ES-I3 (cell line): ENCODE data around the gene CNTN5.

ENCODE experiments used
- H3K36me3 ChIP-seq: 2 replicates; pipeline ENCODE4 v1.6.1; 2013; ENCODE audit warnings: mild to moderate bottlenecking, low read length, control low read depth, moderate library complexity; ENCODE audit not compliant: insufficient read depth
- H3K4me1 ChIP-seq: 2 replicates; pipeline ENCODE4 v1.6.1; 2013; ENCODE audit warnings: mild to moderate bottlenecking, control low read depth, low read length; ENCODE audit not compliant: insufficient read depth
- H3K9ac ChIP-seq: 2 replicates; pipeline ENCODE4 v1.6.1; 2013; ENCODE audit warnings: low read depth, mild to moderate bottlenecking, low read length, moderate library complexity
- H3K9me3 ChIP-seq: 2 replicates; pipeline ENCODE4 v1.6.1; 2013; ENCODE audit warnings: mild to moderate bottlenecking, low read length, moderate library complexity; ENCODE audit not compliant: control insufficient read depth, insufficient read depth

Gene CNTN5

DNA sequence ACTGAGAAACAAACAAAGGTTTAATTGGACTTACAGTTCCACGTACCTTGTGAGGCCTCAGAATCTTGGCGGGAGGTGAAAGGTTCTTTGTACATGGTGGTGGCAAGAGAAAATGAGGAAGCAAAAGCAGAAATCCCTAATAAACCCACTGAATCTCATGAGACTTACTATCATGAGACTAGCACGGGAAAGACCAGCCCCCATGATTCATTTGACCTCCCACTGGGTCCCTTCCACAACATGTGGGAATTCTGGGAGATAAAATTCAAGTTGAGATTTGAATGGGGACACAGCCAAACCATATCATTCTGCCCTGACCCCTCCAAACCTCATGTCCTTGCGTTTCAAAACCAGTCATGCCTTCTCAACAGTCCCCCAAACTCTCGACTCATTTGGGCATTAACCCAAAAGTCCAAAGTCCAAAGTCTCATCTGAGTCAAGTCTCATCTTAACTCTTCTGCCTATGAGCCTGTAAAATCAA lies 617.4 kb downstream of the CNTN5 start:
- no peaks in the 10 kb centered on the region for H3K36me3 ChIP-seq
- H3K9me3 ChIP-seq: no peaks in the 10 kb centered on the region; the same call in 1 of the 2 replicates
- no peak overlapping the region for H3K9ac ChIP-seq
- peaks cover 8% of the 10 kb centered on the region; the same call in 1 of the 2 replicates for H3K4me1 ChIP-seq

GRCh38 chr11:99640671-99641070 lies 619.9 kb downstream of the CNTN5 start:
- Histone ChIP-seq H3K9me3 (no peaks in the 10 kb centered on the region; the same call in 1 of the 2 replicates), H3K36me3 (no peaks in the 10 kb centered on the region), H3K4me1 (no peaks in the 10 kb centered on the region), H3K9ac (no peak overlapping the region)

DNA sequence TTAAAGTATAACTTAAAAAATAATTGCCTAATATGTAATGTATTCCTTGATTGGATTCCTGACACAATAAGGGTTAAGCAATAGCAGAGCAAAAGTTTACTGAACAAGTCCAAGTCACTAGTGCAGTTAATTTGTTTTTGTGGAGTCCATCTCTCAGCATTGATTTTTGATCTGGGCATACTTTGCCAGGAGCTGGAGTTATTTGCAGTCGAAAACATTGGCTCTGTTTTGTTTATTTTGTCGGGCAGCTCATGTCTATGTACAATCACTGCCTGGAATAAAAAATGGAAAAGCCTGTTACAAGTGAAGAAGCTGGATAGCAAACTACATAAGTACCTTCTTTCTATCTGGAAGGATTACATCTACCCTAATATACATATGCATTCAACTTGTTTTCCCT lies 625.2 kb downstream of the CNTN5 start:
- no peaks in the 10 kb centered on the region for H3K9me3 ChIP-seq
- no peaks in the 10 kb centered on the region for H3K36me3 ChIP-seq
- no peaks in the 10 kb centered on the region for H3K4me1 ChIP-seq
- no peak overlapping the region for H3K9ac ChIP-seq

- Histone ChIP-seq H3K4me1 (no peaks in the 10 kb centered on the region), H3K9me3 (no peaks in the 10 kb centered on the region), H3K36me3 (no peaks in the 10 kb centered on the region), H3K9ac (no peak overlapping the region)
Observed at GRCh38 chr11:99670067-99670676, 649.4 kb downstream of the CNTN5 start.

GRCh38 chr11:99671808-99672409 lies 651.2 kb downstream of the CNTN5 start:
- no peaks in the 10 kb centered on the region for H3K36me3 ChIP-seq
- H3K4me1 ChIP-seq: no peaks in the 10 kb centered on the region

DNA sequence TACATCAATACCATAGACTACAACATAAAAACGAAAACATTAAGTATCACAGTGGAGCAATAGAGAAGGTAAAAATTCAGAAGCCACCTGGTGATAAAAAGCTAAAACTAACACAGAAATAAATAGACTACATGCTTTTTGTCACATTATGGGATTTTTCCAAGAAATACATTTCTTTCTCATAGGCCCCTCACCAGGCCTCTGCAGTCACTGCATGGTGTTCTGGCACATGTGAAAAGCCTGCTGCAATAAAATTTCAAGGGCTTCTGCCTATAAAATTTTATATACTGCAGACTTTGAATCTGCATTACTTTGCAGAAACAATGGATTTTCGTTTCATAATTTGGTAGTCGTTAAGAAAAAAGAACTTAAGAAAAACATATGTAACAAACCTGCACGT lies 655.5 kb downstream of the CNTN5 start:
- H3K9me3 ChIP-seq: no peaks in the 10 kb centered on the region
- no peaks in the 10 kb centered on the region for H3K4me1 ChIP-seq
- no peak overlapping the region for H3K9ac ChIP-seq
- H3K36me3 ChIP-seq: no peaks in the 10 kb centered on the region

More at GRCh38 chr11:99671808-99672409, 651.2 kb downstream of the CNTN5 start:
- Histone ChIP-seq H3K9me3 (no peaks in the 10 kb centered on the region), H3K9ac (no peak overlapping the region)

GRCh38 chr11:99682171-99682570 lies 661.4 kb downstream of the CNTN5 start:
- Histone ChIP-seq H3K4me1 (no peaks in the 10 kb centered on the region), H3K36me3 (no peaks in the 10 kb centered on the region), H3K9me3 (no peaks in the 10 kb centered on the region), H3K9ac (no peak overlapping the region)

GRCh38 chr11:99682646-99683045 lies 661.9 kb downstream of the CNTN5 start:
- Histone ChIP-seq H3K4me1 (no peaks in the 10 kb centered on the region), H3K9ac (no peak overlapping the region), H3K36me3 (no peaks in the 10 kb centered on the region), H3K9me3 (no peaks in the 10 kb centered on the region)

GRCh38 chr11:99683933-99684332 lies 663.2 kb downstream of the CNTN5 start:
- Histone ChIP-seq H3K9me3 (no peaks in the 10 kb centered on the region), H3K9ac (no peak overlapping the region), H3K36me3 (no peaks in the 10 kb centered on the region), H3K4me1 (no peaks in the 10 kb centered on the region)

- Histone ChIP-seq H3K9me3 (no peaks in the 10 kb centered on the region), H3K9ac (no peak overlapping the region), H3K4me1 (no peaks in the 10 kb centered on the region), H3K36me3 (no peaks in the 10 kb centered on the region)
Observed at GRCh38 chr11:99686838-99687237, 666.1 kb downstream of the CNTN5 start.

GRCh38 chr11:99687320-99687719 lies 666.6 kb downstream of the CNTN5 start:
- Histone ChIP-seq H3K9me3 (no peaks in the 10 kb centered on the region), H3K4me1 (no peaks in the 10 kb centered on the region), H3K36me3 (no peaks in the 10 kb centered on the region), H3K9ac (no peak overlapping the region)

GRCh38 chr11:99693941-99694492 lies 673.3 kb downstream of the CNTN5 start:
- Histone ChIP-seq H3K36me3 (no peaks in the 10 kb centered on the region), H3K9me3 (no peaks in the 10 kb centered on the region), H3K4me1 (no peaks in the 10 kb centered on the region), H3K9ac (no peak overlapping the region)

DNA sequence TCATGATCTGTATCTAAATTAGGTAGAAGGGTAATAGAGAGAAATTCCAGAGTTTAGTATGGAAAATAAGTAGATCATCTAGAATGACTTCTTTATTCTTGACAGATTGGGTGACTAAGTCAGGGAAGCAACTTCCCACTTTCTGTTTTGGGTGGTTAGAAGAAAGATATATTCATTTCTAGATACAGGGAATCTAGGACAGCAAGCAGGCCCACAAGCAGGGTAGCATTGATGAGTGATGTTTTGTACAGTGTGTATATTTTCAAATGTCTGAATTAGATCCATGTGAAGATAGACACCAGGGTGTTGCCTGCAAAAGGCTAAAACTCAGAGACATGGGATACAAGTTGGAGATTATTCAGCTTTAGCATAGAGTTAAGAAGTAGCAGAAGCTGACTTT lies 674.4 kb downstream of the CNTN5 start:
- Histone ChIP-seq H3K36me3 (no peaks in the 10 kb centered on the region), H3K4me1 (no peaks in the 10 kb centered on the region), H3K9ac (no peak overlapping the region), H3K9me3 (no peaks in the 10 kb centered on the region)

DNA sequence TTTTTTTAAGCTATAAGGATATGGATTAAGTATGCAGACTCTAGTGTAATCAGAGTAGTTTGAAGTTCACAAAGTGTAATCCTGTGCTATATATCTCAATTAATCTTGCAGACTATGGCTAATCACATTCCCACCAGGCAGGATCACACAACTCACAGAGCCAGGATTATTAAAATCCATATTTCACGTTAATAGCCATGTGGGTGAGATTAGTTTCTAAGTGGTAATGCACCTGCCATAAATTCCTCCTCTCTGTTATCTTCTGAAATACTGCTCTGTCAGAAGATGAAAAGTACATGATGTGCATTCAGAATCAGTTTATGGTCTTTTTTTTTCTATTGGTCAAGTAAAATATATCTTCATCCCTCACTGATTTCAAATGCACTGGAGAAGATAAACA lies 686.1 kb downstream of the CNTN5 start:
- H3K4me1 ChIP-seq: no peaks in the 10 kb centered on the region
- H3K9me3 ChIP-seq: no peaks in the 10 kb centered on the region
- H3K9ac ChIP-seq: no peak overlapping the region
- no peaks in the 10 kb centered on the region for H3K36me3 ChIP-seq
